Glutamatergic neuron (in vitro differentiated cells): ENCODE data around the gene CCNK. TPM values are rescaled to one million over a fixed set of nuclear protein-coding genes. Genes with fewer than 3 reads are reported as not detected.

Source experiments
- DNase-seq: peaks from one replicate; pipeline ENCODE4 v3.0.0; 2022
- H3K27ac Mint-ChIP-seq: one replicate; pipeline ENCODE4 v1.8.0; 2020; ENCODE audit warnings: mild to moderate bottlenecking, mixed read lengths, inconsistent platforms; ENCODE audit not compliant: unreplicated experiment
- H3K27me3 Mint-ChIP-seq: one replicate; pipeline ENCODE4 v1.8.0; 2020; ENCODE audit warnings: mild to moderate bottlenecking, moderate library complexity, mixed read lengths, inconsistent platforms; ENCODE audit not compliant: unreplicated experiment
- H3K36me3 Mint-ChIP-seq: one replicate; pipeline ENCODE4 v1.8.0; 2020; ENCODE audit warnings: mild to moderate bottlenecking, mixed read lengths, inconsistent platforms; ENCODE audit not compliant: unreplicated experiment
- H3K4me1 Mint-ChIP-seq: one replicate; pipeline ENCODE4 v1.8.0; 2020; ENCODE audit warnings: mild to moderate bottlenecking, low read depth, mixed read lengths, inconsistent platforms; ENCODE audit not compliant: unreplicated experiment
- H3K4me3 Mint-ChIP-seq: one replicate; pipeline ENCODE4 v1.8.0; 2020; ENCODE audit warnings: mild to moderate bottlenecking, mixed read lengths, inconsistent platforms; ENCODE audit not compliant: unreplicated experiment
- H3K9me3 Mint-ChIP-seq: one replicate; pipeline ENCODE4 v1.8.0; 2020; ENCODE audit warnings: mild to moderate bottlenecking, moderate library complexity, mixed read lengths, inconsistent platforms; ENCODE audit not compliant: unreplicated experiment
- total RNA-seq: library from RNA; stranded (reverse); fragmentation: NEBNext Ultra II Directional; extraction: Animal tissue kit (Norgen Biotek cat#: 25700); gene quantifications from one replicate; pipeline ENCODE4 v1.2.1, GENCODE V29; 2021; ENCODE audit not compliant: unreplicated experiment
- TF ChIP-seq, protein P1 (sequence below): fragments of 200-600 bp; sonication (generic); IDR thresholded peaks from one replicate; pipeline ENCODE4 v1.5.0; 2021; ENCODE audit not compliant: partially characterized antibody, unreplicated experiment

CCNK gene
- total RNA-seq, 1 donor from 2014 or later: 47.2 TPM

DNA sequence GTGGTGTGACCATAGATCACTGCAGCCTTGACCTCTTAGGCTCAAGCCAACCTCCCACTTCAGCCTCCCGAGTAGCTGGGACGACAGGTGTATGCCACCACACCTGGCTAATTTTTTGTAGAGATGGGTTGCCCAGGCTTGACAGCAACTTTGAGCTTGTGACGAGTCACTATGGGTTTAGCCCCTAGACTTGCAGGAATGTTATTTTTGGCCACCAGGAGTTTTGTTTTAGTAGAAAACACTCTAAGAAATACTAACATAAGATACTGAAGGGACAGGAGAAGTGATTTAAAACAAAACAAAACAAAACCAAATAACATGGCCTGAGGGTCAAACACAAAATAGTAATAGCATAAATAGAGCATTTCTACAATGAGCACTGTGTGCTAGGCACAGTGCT lies 27.0 kb upstream of the CCNK start:
- DNase-seq: no peak
- TF ChIP-seq, protein P1, sequence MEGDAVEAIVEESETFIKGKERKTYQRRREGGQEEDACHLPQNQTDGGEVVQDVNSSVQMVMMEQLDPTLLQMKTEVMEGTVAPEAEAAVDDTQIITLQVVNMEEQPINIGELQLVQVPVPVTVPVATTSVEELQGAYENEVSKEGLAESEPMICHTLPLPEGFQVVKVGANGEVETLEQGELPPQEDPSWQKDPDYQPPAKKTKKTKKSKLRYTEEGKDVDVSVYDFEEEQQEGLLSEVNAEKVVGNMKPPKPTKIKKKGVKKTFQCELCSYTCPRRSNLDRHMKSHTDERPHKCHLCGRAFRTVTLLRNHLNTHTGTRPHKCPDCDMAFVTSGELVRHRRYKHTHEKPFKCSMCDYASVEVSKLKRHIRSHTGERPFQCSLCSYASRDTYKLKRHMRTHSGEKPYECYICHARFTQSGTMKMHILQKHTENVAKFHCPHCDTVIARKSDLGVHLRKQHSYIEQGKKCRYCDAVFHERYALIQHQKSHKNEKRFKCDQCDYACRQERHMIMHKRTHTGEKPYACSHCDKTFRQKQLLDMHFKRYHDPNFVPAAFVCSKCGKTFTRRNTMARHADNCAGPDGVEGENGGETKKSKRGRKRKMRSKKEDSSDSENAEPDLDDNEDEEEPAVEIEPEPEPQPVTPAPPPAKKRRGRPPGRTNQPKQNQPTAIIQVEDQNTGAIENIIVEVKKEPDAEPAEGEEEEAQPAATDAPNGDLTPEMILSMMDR: no peak
- no peaks in the 10 kb centered on the region for H3K4me1 Mint-ChIP-seq
- no peaks in the 10 kb centered on the region for H3K36me3 Mint-ChIP-seq
- no peak overlapping the region for H3K27ac Mint-ChIP-seq
- H3K4me3 Mint-ChIP-seq: no peak overlapping the region
- no peaks in the 10 kb centered on the region for H3K27me3 Mint-ChIP-seq
- H3K9me3 Mint-ChIP-seq: peaks cover 2% of the 10 kb centered on the region

- TF ChIP-seq, protein P1: no peak
- Mint-ChIP-seq H3K9me3 (peaks cover 2% of the 10 kb centered on the region), H3K4me3 (no peak overlapping the region), H3K36me3 (no peaks in the 10 kb centered on the region), H3K4me1 (no peaks in the 10 kb centered on the region), H3K27ac (no peak overlapping the region), H3K27me3 (no peaks in the 10 kb centered on the region)
- no peak for DNase-seq
Measured at GRCh38 chr14:99459481-99460100, 21.6 kb upstream of the CCNK start.

DNA sequence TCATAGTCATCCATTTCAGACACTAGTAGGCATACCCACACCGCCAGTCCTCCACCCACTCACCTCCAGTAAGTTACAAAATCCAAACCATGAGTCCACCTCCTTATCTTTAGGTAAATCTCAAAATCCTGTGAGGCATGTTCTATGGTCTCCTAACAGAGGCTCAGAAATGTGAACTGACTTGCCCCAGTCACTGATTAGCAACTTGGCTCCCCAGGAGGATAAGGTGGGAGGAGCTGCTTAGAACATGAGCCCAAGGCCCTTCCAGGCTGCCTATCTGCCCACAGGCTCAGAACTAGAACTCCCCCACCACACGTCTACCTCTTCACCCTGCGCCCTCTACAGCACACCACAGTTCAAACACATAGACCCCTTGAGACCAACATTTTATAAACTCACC lies 20.4 kb upstream of the CCNK start:
- Mint-ChIP-seq H3K9me3 (no peaks in the 10 kb centered on the region), H3K36me3 (no peaks in the 10 kb centered on the region), H3K27me3 (no peaks in the 10 kb centered on the region), H3K27ac (no peak overlapping the region), H3K4me3 (no peak overlapping the region), H3K4me1 (no peaks in the 10 kb centered on the region)
- no peak for DNase-seq
- TF ChIP-seq, protein P1: no peak

- DNase-seq: no peak
- Mint-ChIP-seq H3K4me3 (no peak overlapping the region), H3K4me1 (peaks cover 2% of the 10 kb centered on the region), H3K27ac (no peak overlapping the region), H3K36me3 (no peaks in the 10 kb centered on the region), H3K9me3 (no peaks in the 10 kb centered on the region), H3K27me3 (no peaks in the 10 kb centered on the region)
- TF ChIP-seq, protein P1: no peak
Measured at GRCh38 chr14:99461411-99462085, 19.7 kb upstream of the CCNK start.

GRCh38 chr14:99462210-99462609 lies 19.0 kb upstream of the CCNK start:
- H3K36me3 Mint-ChIP-seq: no peaks in the 10 kb centered on the region
- DNase-seq: no peak
- H3K4me3 Mint-ChIP-seq: no peak overlapping the region
- no peak overlapping the region for H3K27ac Mint-ChIP-seq
- TF ChIP-seq, protein P1: no peak
- H3K27me3 Mint-ChIP-seq: no peaks in the 10 kb centered on the region
- peaks cover 6% of the 10 kb centered on the region for H3K4me1 Mint-ChIP-seq
- no peaks in the 10 kb centered on the region for H3K9me3 Mint-ChIP-seq
